Lower lobe of right lung (tissue), 2 donors: ENCODE measurements around the gene ADAMTS18. TPM values are rescaled to one million over a fixed set of nuclear protein-coding genes. Genes with fewer than 3 reads are reported as not detected.

Experiments used
- ATAC-seq, 2 donors: fragments of 200-7000 bp; cut with Tn5 transposase; one replicate each; pipeline ENCODE4 v1.9.1; 2020 to 2022; ENCODE audit warnings: mild to moderate bottlenecking in 2 of 2, moderate library complexity in 2 of 2
- DNase-seq: peaks from one replicate; pipeline ENCODE4 v3.0.0-alpha.2; 2020
- H3K27ac ChIP-seq: fragments of 200-600 bp; one replicate; pipeline ENCODE4 v1.8.0; 2022
- H3K27me3 ChIP-seq: fragments of 200-600 bp; one replicate; pipeline ENCODE4 v1.8.0; 2022; ENCODE audit warnings: low read depth
- H3K36me3 ChIP-seq: fragments of 200-600 bp; one replicate; pipeline ENCODE4 v1.8.0; 2022; ENCODE audit warnings: mild to moderate bottlenecking
- H3K4me1 ChIP-seq: fragments of 200-600 bp; one replicate; pipeline ENCODE4 v1.8.0; 2022
- H3K4me3 ChIP-seq: fragments of 200-600 bp; one replicate; pipeline ENCODE4 v1.8.0; 2022; ENCODE audit warnings: mild to moderate bottlenecking
- H3K9me3 ChIP-seq: fragments of 200-600 bp; one replicate; pipeline ENCODE4 v1.8.0; 2022
- intact Hi-C: fragments of 100-400 bp; cut with DNase I; formaldehyde crosslinking; loops from one replicate; pipeline ENCODE4 v1.11.0; 2022
- total RNA-seq: library from RNA; stranded (reverse); fragmentation: NEBNext Ultra II Directional; extraction: Animal tissue kit (Norgen Biotek cat#: 25700); gene quantifications from one replicate; pipeline ENCODE4 v1.2.1, GENCODE V29; 2021
- TF ChIP-seq, protein P1 (sequence below): fragments of 200-600 bp; IDR thresholded peaks from one replicate; pipeline ENCODE4 v1.8.0; 2022; ENCODE audit warnings: antibody characterized with exemption, mild to moderate bottlenecking
- donor health status: DM: no; HTN: yes; CAD: no; lungs with severe emphysema.

ADAMTS18 gene
- total RNA-seq, 1 donor from 2014 or later: 0.09 TPM

DNA sequence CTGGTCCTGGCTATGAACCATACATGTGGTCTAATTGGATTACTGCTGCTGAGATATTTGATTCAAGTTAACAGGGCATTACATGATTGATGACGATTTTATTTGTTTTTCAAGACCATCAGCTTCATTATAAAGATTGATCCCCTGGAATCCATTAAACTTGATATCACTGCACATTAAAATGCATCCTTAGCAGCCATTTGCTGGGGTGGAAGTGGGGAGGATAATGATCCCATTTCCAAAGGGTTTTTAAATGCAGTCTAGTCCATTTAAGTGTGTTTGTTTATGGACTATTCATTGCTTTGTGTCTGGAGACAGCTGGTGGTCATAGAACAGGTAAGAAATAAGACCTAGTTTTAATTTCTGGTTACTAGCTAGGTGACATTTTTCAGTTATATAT is 40.9 kb downstream of the ADAMTS18 start:
- no peak for ATAC-seq
- TF ChIP-seq, protein P1, sequence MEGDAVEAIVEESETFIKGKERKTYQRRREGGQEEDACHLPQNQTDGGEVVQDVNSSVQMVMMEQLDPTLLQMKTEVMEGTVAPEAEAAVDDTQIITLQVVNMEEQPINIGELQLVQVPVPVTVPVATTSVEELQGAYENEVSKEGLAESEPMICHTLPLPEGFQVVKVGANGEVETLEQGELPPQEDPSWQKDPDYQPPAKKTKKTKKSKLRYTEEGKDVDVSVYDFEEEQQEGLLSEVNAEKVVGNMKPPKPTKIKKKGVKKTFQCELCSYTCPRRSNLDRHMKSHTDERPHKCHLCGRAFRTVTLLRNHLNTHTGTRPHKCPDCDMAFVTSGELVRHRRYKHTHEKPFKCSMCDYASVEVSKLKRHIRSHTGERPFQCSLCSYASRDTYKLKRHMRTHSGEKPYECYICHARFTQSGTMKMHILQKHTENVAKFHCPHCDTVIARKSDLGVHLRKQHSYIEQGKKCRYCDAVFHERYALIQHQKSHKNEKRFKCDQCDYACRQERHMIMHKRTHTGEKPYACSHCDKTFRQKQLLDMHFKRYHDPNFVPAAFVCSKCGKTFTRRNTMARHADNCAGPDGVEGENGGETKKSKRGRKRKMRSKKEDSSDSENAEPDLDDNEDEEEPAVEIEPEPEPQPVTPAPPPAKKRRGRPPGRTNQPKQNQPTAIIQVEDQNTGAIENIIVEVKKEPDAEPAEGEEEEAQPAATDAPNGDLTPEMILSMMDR: no peak

DNA sequence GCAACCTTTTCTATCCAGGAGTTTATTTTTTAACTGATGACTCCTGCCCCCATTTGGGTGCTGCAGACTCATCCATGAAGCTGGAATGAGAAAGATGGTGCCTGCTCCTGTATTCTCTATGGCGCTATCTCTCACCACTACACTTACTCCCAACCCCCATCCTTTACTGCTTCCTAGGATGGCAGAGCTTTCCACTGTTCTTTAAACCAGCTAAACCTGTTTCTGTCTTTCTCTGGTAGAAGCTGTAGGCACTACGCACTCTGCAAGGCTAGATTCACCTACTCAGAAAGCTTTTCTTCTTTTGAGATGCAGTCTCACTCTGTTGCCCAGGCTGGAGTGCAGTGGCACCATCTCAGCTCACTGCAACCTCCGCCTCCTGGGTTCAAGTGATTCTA is 47.0 kb downstream of the ADAMTS18 start:
- Histone ChIP-seq H3K27me3 (no peaks in the 10 kb centered on the region), H3K4me3 (no peak overlapping the region), H3K36me3 (no peaks in the 10 kb centered on the region), H3K4me1 (no peaks in the 10 kb centered on the region), H3K9me3 (no peaks in the 10 kb centered on the region), H3K27ac (no peak overlapping the region)
- DNase-seq: no peak
- TF ChIP-seq, protein P1: no peak
- ATAC-seq: peak in 1 of 2 donors; percentile 19
- intact Hi-C loops: no loop called here

More for the DNA sequence above, 40.9 kb downstream of the ADAMTS18 start:
- intact Hi-C loops: no loop called here
- Histone ChIP-seq H3K9me3 (no peaks in the 10 kb centered on the region), H3K4me3 (no peak overlapping the region), H3K4me1 (no peaks in the 10 kb centered on the region), H3K27ac (no peak overlapping the region), H3K27me3 (no peaks in the 10 kb centered on the region), H3K36me3 (no peaks in the 10 kb centered on the region)
- DNase-seq: no peak

DNA sequence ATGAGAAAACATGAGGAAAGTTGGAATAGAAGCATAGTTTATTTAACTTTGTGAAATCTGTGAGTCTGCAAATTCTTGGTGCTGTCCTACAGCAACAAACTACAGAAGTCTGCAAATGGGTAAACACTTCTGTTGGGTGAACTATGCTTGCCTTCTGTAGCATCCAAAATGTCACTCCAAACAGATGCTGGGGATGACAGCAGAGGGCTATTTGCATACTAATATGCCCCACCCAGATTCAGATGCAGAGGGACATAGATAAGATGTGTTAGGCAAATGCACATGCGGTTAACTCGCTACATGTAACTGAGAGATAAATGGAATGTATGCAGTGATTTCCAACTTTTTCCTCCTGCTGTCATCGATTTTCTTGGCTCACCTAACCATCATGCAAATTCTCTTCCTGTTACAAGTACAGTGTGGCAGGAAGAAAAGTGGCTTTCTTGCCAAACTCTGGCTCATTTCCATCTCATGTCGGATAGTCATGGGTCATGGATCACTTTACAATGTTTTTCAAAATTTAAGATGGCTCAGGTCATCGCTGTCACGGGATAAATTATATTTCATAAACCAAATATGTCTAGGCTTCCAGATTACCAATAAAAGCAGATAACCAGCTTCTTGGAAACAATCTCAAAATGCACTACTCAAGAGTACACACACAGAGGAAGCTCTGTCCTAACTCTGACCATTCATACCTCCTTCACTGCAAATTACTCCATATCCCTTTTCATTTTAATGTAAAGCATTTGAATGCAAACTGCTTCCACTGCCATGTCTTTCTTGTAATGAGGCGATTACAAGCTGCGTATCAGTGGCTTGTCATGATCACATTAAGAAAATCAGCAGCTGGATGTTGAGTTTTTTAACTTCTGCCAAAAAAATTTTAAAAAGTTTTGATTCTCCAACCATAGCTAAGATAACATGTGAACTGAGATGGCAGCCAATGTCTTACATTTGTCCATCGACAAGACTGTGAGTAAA is 47.7 kb downstream of the ADAMTS18 start:
- Histone ChIP-seq H3K4me3 (no peak overlapping the region), H3K27me3 (no peaks in the 10 kb centered on the region), H3K27ac (no peak overlapping the region), H3K4me1 (no peaks in the 10 kb centered on the region), H3K9me3 (no peaks in the 10 kb centered on the region), H3K36me3 (no peaks in the 10 kb centered on the region)
- intact Hi-C loops: no loop called here
- DNase-seq: no peak
- TF ChIP-seq, protein P1: no peak
- ATAC-seq: no peak

DNA sequence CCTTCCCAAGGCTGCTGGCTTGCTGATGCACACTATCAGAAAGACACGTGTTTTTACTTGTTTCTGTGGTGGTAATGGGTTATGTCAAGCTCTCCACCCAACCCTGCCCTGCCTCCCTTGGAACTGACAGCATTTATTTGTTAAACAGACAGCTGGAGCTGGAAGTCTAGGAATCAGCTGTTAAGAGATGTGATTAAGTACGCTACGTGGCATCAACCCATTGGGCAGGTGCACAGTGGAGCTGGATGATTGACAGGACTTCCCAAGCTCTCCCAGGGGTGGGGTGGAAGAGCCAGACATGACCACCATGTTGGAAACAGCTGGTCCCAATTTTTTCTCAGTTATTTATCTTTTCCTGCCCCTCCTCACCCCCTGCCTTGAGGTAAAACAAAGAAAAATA is 49.4 kb downstream of the ADAMTS18 start:
- Histone ChIP-seq H3K4me3 (no peak overlapping the region), H3K27ac (no peak overlapping the region), H3K4me1 (no peaks in the 10 kb centered on the region), H3K9me3 (no peaks in the 10 kb centered on the region), H3K36me3 (no peaks in the 10 kb centered on the region), H3K27me3 (no peaks in the 10 kb centered on the region)
- TF ChIP-seq, protein P1: no peak
- no peak for ATAC-seq
- intact Hi-C loops: no loop called here
- DNase-seq: no peak

DNA sequence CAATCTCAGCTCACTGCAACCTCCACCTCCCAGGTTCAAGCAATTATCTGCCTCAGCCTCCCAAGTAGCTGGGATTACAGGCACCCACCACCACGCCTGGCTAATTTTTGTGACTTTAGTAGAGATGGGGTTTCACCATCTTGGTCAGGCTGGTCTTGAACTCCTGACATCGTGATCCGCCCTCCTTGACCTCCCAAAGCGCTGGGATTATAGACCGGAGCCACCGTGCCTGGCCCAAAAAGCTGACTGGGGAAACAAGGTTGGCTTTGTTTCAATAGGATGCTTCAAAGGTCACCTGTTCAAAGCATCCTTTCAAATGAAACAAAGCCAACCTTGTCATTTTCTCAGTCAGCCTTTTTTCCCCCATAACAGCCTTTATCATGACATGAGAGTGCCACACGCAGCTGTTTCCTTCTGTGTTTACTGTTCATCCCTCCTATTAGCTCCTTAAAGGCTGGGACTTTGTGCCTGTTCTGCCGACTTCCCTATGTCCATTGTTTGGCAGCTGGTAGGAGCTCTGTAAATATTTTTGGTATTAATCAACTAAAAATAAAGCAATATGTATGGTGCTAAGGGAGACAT is 51.1 kb downstream of the ADAMTS18 start:
- Histone ChIP-seq H3K4me3 (no peak overlapping the region), H3K36me3 (no peaks in the 10 kb centered on the region), H3K9me3 (no peaks in the 10 kb centered on the region), H3K4me1 (no peaks in the 10 kb centered on the region), H3K27me3 (no peaks in the 10 kb centered on the region), H3K27ac (no peak overlapping the region)
- ATAC-seq: no peak
- TF ChIP-seq, protein P1: no peak
- DNase-seq: no peak
- intact Hi-C loops: no loop called here
